NCI-H2196 treated with DMSO at 0.1 percent for 48 hours (cell line): ENCODE data around the gene PRKCH.

Experiments used
- DNase-seq: peaks from one replicate; lab custom pipeline; 2025; ENCODE audit not compliant: unreplicated experiment; lab: John Stamatoyannopoulos, UW

PRKCH gene

DNA sequence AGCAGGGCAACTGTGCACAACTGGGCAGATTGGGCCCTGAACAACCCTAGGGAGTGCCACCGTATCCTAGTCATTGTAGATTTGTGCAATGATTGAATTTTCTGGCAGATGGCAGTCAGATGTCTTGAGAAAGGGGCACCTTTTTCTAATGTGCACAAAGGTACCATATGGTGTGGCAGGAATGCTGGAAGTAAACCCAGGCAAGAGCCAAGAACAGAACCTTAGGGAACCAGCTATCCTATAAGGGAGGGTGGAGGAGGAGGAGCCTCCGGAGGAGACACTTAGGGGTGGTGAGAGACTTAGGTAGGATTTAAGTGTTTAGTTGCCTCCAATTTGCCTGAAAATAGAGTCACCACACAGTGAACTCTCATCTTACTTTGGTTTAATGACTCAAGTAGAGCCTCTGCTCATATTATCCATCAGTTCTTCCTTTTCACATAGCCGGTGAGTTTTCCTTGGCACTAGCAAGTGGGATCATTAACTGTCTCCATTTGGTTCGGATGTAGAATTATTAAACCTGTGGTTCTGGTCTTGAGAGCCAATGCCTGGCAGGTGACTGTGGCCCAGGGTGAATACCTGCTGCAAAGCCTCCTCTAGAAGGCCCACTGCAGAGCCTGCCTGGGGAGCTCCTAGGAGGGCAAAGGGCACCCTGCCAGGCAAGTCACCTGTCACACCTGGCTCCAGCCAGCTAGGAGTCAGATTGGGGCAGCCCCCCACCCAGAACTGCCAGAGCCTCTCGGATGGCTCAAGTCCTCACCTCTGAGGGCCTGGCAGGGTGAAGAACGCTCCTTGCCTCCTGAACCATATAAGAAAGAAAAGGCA lies 189.6 kb downstream of the PRKCH start:
- no peak for DNase-seq

GRCh38 chr14:61511558-61511948 lies 190.2 kb downstream of the PRKCH start:
- DNase-seq = no peak

DNA sequence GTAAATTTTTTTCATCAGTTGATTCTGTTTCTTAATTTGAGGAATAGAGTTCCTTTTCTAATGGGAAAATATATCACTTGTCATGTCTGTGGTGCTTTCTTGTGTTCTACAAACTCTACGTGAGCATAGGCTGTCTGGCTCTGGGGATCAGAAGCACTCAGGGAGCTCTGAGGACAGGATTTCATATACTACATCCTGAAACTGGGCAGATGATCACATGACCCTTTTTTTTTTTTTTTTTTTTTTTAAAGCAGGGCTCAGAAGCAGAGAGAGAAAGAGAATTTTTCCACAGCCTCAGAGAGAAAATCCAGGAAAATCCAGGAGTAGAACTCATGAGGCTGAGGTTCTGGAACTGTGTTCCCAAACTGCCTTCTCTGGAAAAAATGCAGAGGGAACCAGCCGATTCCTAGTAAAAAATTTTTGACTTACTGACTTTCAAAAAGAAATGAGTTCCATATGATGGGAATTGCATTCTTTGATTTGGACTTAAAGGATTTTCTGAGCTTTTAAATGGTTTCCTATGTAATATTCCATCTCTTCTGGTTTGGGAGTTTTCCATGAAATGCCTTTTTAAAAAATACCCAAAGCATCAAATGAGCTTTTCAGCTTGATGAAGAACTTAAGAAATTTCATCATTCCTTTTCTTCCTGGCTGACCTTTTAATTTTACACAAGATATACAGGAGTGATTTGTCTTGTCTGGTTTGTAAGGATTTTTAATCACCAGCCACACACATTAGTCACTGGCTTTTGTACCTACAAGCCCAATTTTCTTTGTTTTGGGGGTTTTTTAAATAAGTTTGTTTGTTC lies 190.9 kb downstream of the PRKCH start:
- no peak for DNase-seq

DNA sequence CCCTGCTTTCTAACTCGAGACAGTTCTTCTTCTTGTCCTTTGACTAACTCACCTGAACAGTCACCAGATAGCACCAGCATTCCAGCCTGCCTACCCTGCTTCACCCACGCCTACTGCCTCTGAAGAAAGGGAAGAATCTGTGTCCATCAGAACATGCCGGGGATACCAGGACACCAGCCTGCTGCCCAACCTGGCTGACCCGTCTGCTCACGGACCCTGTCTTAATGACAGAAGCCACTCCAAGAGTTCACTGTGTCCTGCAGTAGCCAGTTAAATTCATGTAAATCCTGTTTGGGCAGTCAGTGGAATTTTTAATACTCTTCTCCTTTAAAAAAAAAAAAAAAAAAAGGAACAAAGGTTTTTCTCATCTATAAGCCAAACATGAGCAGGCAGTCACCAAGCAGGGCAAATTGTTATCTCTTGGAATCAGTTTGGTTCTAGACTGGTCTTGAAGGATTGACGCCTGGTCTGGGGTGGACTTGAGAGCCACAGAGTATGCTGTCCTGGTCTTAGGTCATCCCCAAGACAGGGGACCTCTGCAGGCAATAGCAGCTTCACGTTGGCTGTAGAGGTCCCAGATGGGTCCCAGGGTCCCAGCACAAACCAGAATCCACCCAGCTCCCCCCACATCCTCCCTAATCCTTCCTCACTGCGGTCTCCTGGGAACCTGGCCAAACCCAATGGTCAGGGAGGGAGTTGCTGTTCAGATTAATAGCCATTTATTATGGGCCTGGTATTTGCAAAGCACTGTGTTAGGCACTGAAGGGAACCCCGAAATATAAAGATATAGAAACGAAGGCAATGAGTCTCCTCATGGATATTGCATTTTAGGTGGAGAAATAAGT lies 192.8 kb downstream of the PRKCH start:
- DNase-seq = no peak

GRCh38 chr14:61514927-61515326 lies 193.5 kb downstream of the PRKCH start:
- DNase-seq = no peak

DNA sequence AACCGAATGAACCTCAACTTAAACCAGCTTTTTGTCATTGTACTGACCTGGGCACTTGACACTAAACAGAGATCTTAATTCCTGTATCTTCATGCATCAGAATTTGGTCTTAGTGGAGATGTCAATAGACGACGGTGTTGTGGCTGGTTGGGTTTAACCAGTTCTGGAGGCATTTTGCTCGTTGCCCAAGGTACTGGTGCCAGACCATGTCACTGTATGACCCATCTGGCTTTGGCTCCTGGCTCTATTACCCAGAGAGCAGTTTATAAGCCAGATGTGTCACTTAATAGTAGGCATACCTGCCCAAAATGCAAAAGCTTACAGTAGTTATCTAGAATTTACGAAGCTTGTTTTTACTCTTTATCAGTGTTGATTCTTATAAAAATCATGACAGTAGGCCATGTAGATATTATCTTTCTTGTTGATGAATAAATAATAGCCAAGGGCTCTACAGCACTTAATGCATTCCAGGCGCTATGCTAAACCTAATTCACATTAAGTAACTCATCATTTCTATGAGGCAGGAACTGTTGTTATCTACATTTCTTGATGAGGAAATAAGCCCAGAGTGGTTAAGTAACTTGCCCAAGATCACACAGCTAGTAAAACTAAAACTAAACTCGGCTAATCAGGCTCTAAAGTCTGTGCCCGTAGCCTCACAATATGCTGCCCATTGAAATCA lies 194.2 kb downstream of the PRKCH start:
- DNase-seq = no peak

DNA sequence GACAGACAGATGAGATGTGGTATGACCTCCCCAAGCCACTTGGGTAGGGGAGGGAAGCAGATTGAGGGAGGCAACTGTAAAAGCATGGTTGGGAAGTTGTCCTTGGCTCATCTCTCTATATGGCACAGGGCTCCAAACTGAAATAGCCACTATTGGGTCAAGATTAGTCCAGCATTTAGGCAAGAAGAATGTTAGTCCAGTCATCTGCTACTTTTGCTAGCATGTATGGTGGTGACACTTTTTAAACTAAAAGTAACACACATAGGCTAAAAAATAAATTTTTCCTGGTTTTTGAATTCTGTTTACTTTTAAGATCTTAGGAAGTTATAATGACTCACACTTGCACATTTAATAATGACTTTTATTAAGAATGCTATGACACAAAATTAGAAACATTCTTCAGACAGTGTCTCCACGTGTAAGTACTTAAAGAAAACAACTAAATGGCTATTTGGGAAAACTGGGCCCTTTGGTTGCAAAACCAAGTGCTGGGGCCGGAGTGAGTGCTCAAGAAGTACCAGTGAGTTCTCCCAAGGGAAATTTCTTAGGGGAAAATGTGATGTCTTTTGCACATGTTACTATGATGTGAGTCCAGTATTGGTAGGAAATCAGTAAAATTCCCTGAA lies 194.9 kb downstream of the PRKCH start:
- no peak for DNase-seq

DNA sequence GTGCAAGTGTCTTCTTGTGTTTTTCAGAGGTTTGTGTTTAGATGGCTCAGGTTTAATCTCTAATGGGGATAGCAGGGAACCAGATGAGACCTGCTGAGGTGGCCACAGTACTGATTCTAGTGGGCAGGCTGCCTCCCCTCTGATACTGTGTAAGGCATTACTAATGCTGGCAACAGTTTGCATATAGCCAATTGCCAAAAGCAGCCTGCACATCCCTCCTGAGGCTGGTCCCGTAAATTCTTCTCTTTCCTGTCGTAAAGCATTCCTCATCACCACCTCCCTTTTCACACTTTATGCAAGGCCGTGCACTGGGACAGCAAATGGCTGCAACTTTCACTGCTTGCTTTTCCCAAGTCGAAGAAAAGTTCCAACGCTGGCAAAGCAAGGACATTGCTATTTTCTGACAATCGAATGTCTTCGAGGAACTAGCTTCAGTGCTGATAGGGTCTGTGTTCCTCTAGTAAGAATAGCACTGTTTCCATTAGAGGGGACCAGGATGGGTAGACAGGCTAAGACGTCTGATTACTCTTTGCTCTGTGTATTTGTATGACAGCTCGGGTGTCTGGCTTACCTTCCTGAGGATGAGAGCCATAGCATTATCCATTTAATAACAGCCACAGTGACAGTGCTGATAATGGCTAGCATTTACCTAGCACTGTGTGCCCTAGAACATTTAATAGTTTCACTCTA lies 195.7 kb downstream of the PRKCH start:
- DNase-seq = no peak

DNA sequence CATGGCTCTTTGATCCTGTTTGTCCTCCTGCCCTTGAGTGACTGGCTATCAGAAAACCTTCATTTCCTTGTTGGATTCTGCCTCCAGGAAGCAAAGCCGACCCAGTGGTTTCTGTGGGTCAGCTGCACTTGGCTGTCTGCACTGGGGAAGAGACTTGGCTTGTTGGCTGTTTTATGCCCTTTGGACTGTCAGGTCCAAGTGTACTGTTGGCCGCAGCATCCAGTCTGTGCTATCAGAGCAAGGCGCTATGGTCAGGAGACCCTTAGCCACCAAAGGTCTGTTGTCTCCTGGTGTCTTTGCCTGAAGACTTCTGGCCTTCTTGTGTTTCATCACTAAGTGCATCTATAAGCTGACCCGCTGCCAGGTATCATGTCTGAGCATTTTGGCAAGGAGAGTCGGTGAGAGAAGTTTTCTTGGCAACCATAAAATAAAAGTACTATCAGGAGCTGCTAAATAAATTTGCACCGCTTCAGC lies 196.6 kb downstream of the PRKCH start:
- DNase-seq = peak; percentile 47

DNA sequence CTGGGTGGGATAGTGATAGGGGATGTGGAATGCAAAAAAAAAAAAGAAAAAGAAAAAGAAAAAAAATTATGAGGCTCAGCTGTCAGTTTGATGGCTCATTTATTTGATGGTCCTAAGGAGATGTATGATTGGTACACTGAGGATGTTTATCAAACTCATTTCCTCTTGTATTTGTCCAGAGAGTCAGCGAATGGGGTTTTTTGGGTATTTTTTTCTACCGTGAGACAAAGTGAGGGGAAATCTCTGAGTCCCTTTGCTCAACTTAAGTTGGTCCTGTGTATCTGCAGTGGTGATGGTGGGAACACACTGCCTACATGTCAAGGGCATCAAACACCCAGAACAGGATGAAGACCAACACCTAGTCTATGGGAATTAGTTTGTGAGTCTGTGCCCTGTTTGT lies 197.0 kb downstream of the PRKCH start:
- DNase-seq = no peak

- DNase-seq = no peak
Measured at GRCh38 chr14:61519106-61519505, 197.7 kb downstream of the PRKCH start.

GRCh38 chr14:61519735-61520134 lies 198.4 kb downstream of the PRKCH start:
- no peak for DNase-seq

- no peak for DNase-seq
Measured at GRCh38 chr14:61520576-61520975, 199.2 kb downstream of the PRKCH start.

DNA sequence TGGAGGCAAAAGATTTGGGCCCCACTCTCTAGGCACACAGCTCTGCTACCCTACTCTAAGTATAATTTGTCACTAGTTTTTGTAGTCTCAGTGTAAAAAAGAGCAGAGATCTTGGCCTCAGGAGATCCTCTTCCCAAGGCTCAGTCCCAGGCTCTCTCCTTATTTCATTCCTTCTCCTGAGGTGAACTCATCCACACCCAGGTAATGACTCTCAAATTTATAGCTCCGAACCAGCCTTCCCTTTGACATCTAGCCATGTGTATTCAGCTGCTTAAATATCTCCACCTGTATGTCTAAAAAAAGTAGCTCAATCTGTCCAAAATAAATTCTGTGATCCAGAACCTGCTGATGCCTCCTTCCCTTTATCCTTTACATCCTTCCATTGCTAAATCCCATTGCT lies 200.4 kb downstream of the PRKCH start:
- no peak for DNase-seq

DNA sequence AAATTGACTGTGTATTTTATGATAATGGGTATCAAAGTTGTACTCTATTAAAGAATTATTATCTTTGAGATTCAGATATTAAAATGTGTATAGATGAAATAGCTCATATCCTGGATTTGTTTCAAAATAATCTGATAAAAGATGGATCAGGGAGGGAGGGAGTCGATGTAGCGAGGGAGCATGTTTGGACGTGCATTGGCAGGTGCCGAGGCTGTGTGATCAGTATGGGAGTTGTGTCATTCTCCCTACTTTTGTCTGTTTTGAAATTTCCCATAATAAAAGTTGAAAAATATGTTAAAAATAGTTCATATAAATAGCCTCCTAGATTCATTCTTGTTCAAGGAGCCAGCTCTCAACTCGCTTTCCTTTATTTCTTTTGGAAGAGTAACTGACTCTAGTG lies 202.4 kb downstream of the PRKCH start:
- no peak for DNase-seq

- peak; percentile 95 for DNase-seq
Measured at GRCh38 chr14:61524211-61524806, 202.9 kb downstream of the PRKCH start.

DNA sequence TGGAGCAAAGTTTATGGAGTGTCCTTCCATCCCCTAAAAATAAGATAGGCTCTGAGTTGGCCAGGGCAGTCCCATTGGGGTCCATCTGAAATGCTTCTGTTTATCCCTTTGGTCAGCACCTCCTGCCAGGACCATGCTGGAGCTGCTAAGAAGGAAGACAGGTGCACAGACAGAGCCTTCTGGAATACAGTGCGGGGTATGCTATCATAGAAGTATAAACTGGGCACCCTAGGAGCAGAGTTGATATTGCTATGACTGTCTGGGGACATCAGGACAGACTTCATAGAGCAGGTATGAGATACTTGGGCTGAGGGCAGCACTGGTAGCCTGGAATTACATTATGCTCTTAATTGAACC lies 203.5 kb downstream of the PRKCH start:
- DNase-seq = no peak

GRCh38 chr14:61525293-61526011 lies 204.1 kb downstream of the PRKCH start:
- DNase-seq = peak; percentile 7
